NAMALWA (cell line): Measurements from ENCODE around the gene ITPKB.
A peak's percentile ranks its signal among the peaks of the same experiment; 100 is the strongest.

Experiments used
- DNase-seq: peaks from one replicate; pipeline ENCODE4 v3.0.0-alpha.2; 2015; ENCODE audit warnings: low spot score

ITPKB gene

DNA sequence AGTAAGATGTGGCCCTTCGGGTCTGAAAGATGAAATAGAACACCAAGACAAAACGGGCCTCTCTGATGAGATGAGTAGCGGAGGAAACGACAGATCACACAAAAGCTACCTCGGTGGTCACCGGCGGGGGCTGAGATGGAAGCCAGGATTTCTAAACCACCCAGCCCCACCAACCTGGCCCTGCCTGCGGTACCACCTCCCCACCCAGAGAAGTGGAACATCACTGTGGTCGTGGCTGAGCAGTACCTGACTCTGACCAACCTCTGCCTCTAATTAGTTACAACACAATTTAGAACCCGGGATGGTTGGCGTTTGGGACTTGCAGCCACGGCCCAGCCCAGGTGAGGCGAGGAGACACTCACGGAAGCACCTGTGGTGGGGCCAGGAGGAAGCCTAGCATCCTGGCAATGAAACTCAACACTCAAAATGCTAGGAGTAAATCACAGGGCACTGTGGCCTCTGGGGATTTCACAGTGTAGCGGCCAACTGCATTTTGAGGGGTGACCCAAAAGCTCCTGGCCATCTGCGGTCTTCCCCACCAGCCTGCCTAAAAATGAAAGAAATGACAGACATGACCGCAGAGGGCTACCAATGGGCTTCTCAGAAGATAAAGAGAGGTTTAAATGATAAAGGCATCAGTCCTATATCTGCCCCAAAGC is 73.4 kb downstream of the ITPKB start:
- no peak for DNase-seq

DNA sequence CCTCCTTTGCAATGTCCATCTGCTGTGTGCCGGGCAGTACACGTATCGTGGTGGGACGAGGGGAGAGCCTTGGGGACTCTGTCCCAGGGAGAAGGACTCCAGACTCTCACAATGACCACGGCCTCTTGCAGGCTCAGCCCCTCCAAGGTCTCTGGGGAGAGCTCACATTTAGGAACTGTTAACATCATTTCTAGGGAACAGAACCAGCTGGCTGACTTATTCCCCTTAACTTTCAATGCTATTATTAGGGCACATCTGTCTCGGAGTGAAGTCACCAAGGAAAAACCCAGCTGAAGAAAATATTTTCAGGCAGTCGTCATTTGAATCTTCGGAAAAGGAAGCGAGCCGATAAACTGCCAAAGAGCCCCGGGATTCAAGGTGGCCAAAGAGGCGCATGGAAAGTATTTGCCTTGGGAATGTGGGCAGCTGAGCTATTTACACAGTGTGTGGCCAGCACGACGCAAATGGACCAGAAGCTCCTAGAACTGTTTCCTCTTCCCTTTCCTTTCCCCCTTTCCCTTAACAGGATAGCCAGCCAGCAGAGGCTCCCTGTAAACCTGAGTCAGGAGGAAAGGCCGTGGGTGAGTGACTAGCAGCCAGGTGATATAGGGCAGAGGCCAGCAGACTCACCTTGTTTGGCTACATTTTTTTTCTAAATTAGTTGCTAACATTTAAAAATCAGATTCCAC is 74.5 kb downstream of the ITPKB start:
- DNase-seq, result no peak

DNA sequence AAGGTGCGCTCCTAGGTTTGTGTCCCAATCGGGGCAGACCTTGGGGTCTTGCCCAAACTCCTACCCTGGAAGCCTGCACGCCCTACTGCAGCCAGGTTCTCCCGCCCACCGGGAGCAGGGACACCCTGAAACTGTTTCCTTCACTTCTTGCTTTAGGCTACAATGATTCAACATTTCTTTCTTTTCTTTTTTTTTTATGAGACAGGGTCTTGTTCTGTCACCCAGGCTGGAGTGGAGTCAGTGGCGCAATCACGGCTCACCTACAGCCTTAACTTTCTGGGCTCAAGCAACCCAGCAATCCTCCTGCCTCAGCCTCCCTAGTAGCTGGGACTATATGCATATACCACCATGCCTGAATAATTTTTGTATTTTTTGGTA is 75.8 kb downstream of the ITPKB start:
- no peak for DNase-seq

DNA sequence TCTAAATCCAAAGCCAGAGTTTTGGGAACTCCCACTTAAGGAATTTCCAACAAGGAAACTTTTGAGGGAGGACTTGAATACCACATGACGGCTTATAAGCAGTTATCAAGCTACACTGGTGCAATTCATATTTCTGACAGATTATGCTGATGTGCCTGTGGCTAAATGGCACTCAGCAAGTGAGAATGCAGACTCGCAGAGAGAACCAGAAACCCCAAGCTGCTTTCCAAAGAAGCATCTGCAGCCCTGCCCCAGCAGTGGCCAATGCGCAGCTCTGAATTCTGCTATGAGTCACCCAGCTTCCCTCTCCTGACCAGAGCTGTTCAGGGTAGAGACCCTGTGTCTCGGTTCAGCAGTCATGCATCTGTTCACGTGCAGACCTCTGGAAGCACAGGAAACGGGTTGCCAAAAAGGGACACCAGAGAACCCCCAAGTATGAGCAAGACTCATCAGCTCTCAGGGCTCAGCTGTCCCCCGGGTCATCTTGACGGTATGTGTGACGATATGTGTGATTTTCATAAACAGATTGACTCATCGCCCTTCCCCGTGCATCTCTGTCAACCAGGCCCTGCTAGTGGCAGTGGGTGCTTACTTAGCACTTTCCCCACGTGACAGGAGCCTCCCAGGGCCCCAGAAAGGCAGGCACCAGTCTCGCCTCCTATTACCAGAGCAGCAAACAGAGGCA is 76.3 kb downstream of the ITPKB start:
- DNase-seq, result peak; percentile 100

DNA sequence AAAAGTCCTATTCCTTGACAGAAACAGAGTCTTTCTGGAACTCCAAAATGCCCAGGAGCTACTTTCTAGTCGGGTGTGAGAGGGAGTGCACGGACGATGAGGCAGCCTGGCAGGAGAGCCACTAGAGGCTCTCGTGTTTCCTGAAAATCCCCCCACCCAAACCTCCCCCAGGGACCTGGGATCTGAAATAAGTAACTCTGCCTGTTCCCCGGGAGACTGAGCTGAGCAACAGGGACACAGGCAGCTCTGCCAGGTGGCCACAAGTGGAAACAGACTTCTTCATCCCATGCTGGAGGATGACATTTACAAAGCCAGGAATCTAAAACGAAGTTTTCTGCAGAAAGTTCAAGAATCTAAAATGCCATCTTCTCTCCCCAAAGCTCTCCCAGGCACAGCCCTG is 77.1 kb downstream of the ITPKB start:
- peak; percentile 38 for DNase-seq

DNA sequence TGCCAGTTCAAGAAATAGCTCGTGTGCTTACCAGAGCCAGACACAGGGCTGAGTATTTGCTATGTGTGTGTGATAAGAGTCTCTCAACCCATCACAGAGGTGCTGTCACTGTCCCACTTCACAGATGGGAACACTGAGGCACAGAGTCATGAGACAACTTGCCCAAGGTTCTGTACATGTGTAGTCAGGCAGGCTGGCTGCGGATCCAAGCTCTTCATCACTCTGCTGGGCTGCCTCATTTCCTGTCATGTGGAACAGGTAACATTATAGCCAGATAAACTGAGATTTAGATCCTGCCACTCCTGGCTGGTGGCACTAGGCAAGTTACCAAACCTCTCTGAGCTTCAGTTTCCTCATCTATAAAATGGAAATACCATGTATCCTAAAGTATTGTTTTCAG is 77.8 kb downstream of the ITPKB start:
- DNase-seq, result no peak

DNA sequence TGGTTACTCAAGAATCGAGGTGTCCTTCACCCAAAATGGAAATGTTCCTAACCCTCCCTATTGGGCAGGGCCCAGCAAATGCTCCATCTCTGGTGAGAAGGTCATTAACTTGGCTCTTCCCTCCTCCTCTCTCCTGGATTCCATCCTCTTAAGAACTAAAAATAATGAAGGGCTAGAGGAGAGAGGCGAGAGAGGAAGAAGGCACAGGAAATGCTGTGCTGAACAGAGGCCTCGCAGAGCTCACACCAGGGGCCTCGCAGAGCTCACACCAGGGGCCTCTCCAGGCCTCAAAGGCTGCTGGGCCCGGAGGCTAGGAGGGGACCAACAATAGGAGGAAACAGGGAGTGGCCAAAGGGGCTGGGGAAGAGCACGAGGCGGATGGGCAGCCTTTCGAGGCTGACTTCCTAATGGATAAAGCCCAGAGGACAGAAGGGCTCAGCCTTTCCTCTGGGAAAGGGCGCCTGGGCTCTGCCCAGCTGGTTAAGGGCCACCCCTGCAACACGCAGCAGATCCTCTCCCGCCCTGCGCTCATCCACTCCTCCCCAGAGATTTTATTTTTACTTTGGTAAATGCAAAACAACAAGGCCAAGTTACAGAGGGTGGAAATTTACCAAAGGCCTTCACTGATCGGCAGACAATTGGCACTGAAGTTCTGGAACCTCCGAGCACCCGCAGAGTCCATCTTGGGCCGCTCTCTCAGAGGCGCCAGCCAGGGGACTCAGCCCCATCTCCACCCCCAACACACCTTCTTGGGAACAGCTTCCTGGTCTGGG is 78.5 kb downstream of the ITPKB start:
- peak; percentile 57 for DNase-seq

DNA sequence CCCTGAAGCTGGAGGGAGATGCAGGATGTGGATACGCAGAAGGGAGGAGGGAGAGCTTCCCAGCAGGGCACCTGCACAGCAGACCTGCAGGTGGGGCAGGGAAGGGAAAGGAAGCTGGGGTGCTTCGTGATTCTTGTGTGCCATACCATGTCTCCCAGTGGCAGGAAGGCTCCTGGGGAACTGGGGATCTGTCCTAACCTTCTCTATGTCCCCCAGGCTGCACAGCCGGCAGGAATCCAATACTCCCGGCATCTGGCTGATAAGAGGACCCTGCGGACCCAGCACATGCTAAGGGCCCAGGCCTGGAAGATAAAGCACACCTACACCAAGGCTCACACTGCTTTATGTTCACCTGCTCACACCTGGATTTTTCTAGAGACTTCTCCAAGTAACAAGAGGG is 79.4 kb downstream of the ITPKB start:
- no peak for DNase-seq

DNA sequence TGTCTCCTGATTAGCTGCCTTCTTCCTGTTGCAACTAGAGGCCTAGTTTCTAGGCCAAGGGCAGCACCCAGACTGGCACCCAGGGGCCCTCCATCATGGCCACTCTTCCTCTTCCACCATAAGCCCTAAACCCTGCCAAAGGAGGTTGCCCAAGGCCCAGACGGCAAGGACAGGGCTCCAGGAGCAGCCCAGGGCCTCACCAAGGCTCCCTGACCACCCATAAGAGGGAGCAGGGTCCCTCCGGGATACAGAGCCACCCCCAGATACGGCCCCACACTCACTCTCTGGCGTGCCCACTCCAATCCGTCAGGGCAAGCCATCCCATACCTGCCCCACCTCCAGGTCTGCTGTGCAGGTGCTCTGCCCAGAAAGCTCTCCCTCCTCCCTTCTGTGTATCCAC is 79.9 kb downstream of the ITPKB start:
- no peak for DNase-seq

DNA sequence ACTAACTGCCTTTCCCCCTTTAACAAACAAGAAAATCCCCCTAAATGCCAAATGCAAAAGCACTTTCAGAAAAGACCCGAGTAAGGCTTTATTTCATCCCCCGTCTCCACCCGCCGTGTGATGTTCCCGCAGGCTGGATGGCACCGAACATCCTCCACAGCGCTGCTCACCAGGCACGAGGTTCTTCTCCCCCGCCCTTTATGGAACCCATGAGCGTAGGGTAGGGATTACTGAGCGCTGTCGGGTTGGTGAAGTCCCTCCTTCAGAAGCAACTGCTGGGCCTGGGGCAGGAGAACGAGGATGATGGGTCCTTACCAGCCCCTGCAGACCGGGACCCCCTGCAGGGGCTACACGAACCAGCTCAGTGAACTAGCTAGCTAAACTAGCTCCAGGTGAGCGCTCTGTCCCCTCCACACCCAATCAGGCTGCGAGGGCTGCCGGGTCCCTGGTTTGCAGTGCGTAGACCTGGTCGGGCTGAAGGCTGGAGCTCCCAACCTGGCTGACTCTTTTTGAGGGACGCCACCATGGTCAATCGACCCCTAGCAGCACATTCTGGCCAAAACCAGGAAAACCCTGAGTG is 80.4 kb downstream of the ITPKB start:
- DNase-seq, result no peak

DNA sequence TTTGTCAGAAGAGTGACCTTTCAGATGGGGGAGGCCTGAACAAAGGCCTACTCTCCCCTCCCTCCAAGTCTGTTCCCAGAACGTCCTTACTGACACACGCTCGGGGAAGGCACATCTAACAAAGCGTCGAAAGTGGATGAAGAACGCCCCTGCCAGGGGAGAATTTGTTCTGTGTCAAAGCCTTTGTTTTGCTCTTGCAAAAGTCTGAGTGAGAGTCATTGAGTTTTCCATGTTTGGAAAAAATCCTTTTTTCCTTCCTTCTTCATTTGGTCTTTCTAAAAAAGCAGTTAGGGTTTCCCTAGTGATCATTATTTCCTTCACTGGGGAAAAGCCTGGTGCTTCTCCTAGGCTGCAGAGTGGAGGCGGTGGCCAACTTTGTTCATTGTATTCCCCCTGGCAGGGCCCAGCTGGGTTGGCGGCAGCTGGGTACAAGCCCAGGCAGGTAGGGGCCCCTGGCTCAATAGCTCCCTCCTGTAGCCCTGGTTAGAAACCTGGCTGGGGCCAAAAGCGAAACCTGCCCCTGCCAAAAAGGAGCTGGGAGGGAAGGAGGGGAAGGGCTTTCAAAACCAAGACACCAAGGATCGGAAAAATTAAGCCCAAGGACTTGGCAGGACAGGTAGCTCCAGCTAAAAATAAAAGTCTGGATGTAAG is 81.1 kb downstream of the ITPKB start:
- DNase-seq, result no peak

DNA sequence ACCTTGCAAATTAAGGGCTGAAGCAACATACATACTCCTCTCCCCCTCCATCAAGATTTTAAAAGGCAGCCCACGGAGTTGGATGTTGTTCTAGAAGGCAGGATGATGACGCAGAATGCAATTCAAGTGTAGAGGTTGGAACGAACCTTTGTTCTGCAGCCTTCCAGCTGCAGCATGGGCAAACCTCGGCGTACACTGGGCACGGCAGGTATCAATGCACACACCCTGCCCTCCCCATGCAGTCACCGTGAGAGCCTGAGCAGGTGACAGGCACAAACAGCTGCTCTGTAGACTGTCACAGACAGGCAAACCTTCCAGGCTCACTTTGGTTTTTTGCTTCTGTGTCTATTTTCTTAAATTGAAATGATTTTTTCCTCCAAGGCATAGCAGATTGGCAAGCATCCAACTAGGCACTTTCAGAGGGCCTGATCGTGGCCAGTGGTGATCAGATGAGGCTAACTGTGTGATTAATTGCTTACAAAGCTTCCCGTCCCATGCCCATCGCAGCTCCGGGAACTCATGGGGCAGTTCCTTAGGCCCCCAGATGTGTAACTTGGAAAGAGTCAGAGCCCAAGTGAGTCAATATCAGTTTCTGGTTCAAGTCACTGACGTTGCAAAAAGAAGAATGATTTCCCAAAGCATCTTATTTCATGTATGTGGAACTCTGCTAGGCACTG is 82.3 kb downstream of the ITPKB start:
- peak; percentile 51 for DNase-seq

DNA sequence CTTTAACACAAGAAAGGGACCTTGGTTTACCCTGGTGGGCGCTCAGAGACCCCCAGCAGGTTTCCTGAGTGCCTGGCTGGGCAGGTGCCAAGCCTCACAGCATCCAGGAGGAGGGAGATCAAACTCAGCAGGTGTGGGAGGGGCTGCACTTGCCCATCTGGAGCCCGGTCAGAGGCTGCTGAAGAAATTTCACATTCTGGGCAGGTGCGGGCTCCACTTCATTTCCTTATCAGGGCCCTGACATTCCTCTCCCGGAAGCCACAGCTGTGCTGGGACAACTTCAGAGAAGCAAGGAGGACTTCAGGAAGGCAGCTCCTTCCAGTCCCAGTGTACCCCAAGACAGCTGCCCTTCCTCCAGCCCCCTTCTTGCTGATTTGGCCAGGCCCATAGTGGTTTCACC is 82.9 kb downstream of the ITPKB start:
- DNase-seq, result peak; percentile 50

DNA sequence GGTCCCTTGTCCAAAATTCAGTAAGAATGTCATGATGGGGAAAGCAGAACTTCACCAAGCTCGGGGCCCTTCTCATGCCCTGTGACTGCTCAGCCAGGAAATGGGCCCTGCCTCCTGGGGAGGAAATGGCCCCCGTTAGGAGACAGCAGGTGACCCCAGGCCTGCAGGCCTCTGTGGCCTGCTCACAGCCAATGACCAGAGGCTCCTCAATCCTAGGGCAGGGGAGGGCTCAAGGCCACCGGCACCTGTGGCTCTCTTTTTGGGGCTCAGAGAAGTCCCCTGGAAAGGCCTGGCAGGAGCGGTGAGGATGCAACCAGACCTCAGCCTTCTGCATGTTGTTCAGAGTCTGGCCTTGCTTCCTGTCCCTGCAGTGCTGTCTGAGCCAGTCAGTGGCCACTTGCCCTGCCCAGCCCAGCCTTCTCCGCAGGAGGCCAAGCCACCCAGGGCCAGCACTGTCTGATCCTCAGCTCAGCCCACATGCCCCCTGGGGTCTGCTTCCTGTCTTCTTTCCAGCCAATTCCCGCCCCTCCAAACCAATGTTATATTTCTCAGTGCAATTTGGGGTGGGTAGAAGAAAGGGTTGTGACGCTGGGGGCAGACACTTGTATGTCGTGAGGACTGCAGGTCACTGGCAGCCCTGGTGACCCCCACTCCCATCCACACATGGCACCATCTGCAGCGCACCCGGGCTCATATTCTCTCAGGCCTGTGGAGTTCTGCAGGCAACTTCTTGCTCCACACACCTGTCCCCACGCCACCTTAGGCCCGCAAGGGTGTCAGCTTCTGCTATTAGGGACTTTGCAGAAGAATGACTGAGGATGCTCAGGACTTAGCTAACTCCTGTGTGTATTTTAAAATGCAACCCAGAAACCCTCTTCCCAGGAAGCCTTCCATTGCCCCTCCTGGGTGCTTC is 83.6 kb downstream of the ITPKB start:
- DNase-seq, result peak; percentile 58

DNA sequence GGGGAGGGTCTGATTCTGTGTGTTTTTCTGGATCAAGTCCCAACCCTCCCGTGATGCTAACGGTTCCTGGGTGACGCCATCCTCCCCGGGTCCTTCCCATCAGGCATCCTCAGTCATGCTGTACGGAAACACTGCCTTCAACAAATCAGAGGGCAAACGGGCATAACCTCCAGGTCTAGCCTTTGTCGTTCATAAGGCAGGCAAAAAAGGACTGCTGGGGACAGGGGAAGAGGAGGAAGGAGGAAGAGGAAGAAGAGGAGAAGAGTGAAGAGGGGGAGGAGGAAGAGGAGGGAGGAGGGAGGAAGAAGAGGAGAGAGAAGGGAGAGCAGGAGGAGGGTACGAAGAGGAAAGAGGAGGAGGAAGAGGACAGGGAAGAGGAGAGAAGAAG is 84.4 kb downstream of the ITPKB start:
- no peak for DNase-seq

DNA sequence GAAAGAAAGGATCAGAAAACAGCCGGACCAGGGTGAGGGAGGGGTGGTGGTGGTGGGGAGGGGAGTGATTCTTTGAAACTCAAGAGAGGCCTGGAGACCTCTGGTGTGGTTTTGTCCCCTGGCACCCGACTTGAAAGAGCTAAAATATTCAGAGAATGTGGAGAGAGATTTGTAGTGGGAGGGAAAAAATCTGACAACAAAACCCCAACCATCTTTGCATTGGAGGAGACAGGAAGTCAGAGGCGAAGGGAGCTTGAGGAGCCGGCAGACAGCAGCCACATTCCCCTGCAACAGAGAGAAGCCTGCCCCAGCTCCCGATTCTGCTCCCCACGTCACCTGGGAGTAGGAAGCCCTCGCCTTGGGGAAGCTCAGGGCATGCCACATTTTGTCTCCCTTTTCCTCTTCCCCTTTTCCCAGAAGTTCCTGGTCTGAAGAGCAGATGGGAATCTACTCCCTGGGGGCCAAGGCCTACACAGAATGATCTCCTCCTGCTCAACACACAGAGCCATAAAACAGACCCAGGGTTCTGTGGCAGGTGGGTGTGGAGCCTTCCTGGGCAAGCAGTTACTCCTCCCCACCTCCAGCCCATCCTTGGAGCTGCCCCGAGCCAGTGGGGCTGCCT is 84.9 kb downstream of the ITPKB start:
- peak; percentile 45 for DNase-seq

DNA sequence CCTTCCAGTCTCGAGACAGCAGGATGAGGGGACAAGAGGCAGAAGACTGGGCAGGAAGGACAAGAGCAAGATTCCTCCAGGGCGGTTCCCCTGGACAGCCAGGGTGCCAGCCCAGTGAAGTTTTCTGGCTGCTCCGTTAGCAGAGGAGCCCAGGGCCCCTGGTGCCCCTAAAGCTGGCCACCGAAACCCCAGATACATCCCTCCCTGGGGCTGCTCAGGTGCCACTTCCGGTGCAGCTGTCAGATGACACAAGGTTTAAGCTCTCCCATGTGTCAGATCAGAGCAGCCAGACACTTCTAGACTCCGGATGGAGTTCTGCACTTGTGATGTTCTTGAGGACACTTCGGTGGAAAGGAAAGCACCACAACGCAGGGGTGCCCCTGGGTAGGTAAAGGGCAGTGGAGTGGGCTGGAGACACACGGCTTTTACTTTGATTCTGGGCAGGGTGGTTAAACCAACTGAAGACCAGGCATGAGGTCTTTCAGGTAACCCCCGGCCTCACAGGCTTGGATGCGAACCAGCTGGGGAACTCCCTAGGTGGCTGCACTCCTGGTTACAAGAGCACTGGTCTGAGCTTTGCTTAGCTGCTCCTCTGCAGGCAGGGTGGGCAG is 85.7 kb downstream of the ITPKB start:
- peak; percentile 88 for DNase-seq

DNA sequence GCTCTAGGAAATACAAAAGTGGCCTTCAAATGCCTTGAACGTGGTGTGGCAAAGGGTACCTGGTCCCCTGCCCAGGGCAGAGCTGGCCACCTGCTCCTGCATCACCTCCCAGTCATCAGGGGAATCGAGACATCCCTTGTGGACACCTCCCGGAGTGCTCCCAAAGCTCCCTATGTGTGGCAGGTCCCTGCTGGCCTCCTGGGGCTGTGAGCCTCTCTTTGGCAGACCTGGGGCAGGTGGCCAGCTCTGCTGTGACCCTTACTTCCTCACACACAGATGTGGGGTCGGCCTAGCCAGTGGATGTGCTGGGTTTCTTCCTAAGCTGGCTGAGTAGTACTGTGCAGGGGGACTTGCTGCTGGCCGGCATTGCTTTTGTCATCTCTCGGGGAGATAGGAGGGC is 86.5 kb downstream of the ITPKB start:
- no peak for DNase-seq

DNA sequence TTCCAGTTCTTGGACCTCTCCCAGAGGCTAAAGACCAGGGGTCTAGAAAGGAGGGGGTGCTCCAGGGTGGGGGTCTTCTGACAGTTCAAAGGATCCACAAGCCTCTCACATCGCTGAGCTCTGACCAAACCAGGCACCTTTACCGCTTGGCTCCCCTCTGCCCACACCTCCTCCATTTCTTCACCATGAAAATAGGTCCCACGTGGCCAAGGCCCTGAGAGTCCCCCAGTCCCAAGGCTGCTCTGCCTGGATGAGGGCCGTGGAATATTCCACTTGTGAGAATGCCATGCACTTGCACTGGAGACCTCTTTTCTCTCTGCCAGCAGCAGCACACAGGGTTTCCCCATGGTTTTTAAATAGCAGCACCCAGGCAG is 87.4 kb downstream of the ITPKB start:
- DNase-seq, result no peak
